Activated CD4-positive, alpha-beta T cell treated with anti-CD3 and anti-CD28 coated beads for 4 hours (primary cell): ENCODE results near the gene RALA.
"Not testable (repeated sequence)": the region's sequence is repeated elsewhere in the genome, so short reads cannot be mapped to it uniquely, and the experiment has no call there.

Experiments used
- DNase-seq, 2 donors: peaks; one replicate each; pipeline ENCODE4 v3.0.0-alpha.2; 2020

RALA gene

DNA sequence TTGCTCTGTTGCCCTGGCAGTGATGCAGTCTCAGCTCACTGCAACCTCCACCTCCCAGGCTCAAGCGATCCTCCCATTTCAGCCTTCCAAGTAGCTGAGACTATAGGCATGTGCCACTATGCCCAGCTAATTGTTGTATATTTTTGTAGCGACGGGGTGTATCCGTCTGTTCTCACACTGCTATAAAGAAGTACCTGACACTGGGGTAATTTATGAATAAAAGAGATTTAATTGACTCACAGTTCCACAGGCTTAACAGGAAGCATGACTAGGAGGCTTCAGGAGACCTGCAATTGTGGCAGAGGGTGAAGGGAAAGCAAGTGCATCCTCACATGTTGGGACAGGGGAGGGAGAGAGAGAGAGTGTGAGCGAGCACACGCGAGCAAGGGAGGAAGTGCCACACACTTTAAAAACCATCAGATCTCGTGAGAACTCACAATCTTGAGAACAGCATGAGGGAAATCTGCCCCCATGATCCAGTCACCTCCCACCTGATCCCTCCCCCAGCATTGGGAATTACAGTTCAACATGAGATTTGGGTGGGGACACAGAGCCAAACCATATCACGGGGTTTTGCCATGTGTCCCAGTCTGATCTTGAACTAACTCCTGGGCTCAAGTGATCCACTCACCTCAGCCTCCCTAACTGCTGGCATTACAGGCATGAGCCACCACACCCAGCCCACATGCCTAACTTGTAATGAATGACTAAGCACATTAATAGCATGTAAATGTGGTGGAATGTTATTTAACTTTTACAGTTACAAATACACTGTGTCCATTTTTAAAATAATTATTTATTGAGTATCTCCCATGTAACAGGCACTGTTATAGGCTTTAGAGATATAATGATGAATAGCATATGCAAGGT is 65.5 kb downstream of the RALA start:
- no peak for DNase-seq

DNA sequence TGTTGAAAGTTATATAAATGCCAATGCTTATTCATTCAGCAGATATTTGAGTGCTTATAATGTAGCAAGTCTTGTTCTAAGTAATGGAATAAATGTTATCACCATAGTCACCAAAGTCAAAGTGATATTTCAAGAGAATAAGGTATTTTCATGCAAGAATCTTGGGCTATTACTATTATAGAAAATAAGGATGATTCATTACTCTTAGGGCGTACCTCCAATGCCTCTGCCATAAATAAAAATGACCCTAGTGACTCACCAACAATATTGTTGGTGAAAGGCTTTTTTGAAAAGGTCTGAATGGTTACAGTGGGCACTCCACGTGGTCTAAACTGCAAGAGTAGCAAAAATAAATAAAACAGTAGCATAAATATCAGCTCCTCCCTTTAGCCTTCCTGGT is 68.4 kb downstream of the RALA start:
- no peak for DNase-seq

- not testable (repeated sequence) for DNase-seq
Observed at GRCh38 chr7:39693086-39693485, 69.7 kb downstream of the RALA start.

GRCh38 chr7:39693812-39694211 is 70.4 kb downstream of the RALA start:
- no peak for DNase-seq

GRCh38 chr7:39695852-39696586 is 72.6 kb downstream of the RALA start:
- no peak for DNase-seq

DNA sequence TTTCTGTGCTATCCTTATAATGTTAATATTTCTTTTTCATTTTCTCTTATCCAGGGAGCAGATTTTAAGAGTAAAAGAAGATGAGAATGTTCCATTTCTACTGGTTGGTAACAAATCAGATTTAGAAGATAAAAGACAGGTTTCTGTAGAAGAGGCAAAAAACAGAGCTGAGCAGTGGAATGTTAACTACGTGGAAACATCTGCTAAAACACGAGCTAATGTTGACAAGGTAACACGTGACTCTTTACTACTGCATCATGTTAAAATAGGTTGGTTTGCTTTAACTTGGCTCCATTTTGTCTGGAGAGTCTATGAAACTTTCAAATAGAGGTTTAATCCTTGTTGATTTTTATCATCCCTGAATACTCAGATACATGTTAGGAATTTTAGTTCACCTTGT is 73.3 kb downstream of the RALA start:
- no peak for DNase-seq

DNA sequence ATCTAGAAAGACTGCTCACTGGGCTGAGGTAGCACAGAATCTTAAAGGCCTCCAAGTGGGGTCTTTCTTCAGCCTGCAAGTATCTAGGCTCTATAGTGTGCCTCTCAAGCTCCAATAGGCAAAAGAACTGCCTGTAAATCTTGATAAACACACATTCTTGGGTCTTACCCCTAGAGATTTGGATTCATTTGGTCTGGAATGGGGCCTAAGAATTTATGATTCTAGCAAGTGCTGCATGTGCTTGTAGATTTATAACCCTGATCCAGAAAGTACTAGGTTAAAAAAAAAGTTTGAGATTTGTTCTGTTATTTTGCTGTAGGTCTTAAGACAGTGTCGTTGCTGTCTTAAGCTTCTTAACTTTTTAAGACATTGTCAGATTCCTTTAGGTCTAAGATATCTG is 74.1 kb downstream of the RALA start:
- DNase-seq, result no peak

DNA sequence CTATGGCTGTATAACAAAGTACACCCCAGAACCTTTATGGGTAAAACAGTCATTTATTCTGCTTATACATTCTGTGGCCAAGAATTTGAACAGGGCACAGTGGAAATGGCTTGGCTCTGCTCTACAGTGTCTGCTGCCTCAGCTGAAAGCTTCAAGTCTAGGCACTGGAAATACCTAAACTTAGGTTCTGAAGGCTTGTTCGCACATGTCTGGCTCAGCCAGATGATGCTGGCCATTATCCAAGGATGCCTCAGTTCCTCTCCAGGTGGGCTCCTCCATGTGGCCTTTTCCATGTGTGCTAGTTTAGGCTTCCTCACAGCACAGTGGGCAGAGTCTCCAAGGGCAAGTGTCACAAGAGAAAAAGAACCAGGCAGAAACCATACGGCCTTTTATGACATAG is 76.8 kb downstream of the RALA start:
- DNase-seq, result no peak

DNA sequence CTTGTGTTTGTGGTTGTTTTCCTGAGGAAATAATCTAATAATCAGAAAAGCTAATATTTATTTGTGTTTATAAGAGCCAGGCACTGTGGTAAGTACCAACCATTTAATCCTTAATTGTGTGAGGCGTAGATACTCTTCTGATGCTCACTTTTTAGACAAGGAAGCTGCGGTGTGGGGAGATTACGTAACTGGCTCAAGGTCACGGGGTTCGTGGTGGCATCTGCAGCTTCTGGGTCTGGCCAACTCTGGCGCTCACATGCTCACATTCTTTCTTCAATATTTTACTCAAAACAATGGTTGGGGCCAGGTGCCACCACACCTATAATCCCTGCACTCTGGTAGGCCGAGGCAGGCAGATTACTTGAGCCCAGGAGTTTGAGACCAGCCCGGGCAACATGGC is 77.6 kb downstream of the RALA start:
- no peak for DNase-seq

DNA sequence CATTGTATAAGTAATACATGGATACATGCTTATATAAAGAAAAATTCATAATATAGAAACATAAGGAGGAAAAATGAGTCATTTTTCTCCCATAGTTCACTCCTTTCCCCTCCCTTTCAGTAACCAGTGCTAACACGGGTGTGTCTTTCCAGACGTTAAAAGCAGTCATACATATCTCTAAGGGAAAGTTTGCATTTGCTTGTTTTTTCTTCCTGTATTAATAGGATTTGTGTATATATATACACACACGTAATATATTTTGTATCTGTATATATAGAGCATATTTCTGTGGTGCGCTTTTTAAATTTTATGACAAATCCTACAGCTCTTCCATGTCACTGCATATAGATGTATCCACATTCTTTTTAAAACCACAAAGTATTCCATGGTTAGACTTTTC is 78.8 kb downstream of the RALA start:
- DNase-seq, result no peak

GRCh38 chr7:39703144-39703543 is 79.8 kb downstream of the RALA start:
- no peak for DNase-seq

DNA sequence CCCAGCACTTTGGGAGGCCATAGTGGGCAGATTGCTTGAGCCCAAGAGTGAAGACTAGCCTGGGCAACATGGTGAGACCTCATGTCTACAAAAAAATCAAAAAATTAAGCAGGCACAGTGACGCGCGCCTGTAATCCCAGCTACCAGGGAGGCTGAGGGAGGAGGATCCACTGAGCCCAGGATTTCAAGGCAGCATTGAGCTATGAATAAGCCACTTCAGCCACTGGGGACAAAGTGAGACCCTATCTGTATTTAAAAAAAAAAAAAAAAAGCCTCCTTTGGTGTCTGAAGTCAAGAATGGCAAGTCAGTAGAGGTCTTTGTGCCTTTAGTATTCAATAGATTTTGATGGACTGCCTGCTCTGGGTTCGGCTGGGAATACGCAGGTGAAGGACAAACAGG is 85.7 kb downstream of the RALA start:
- DNase-seq, result no peak

- DNase-seq, result no peak
Observed at GRCh38 chr7:39709768-39710311, 86.5 kb downstream of the RALA start.

GRCh38 chr7:39712751-39713150 is 89.4 kb downstream of the RALA start:
- DNase-seq, result no peak

GRCh38 chr7:39714447-39715091 is 91.2 kb downstream of the RALA start:
- no peak for DNase-seq

GRCh38 chr7:39720586-39720985 is 97.2 kb downstream of the RALA start:
- DNase-seq, result no peak

GRCh38 chr7:39721345-39721744 is 98.0 kb downstream of the RALA start:
- no peak for DNase-seq

DNA sequence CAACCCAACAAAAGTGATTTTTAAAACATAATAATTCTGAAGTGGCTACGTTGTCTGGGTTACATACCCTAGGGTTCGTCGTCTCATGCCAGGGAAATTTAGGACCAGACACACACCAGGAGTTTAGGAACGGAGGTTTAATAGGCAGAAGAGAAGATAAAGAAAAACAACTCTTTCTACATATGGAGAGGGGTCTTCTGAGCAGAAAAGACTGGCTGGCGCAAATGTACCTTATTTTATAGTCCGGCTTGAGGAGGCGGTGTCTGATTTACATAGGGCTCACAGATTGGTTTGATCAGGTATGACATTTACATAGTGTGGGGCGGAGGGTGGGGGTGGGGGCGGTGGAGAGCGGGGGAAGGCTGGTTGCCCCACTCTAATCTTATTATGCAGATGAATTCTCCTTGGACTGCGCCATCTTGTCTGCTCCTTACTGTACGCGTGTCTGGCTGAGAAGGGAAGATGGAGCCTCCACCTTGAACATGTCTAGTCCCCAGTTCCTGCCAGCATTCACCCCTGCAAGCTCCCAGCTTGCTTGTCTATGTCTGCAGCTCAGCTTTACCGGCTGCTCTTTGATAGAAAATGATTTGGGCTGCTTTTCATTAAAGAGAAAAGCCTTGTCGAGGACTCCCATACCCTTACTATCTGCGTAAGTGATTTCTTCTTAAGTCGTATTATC is 98.7 kb downstream of the RALA start:
- DNase-seq, result no peak

GRCh38 chr7:39727231-39728012 is 104.0 kb downstream of the RALA start:
- no peak for DNase-seq

- peak; percentile 95 to 97 for DNase-seq
Observed at GRCh38 chr7:39732837-39733804, 109.7 kb downstream of the RALA start.
